ENCODE measurements around the gene SLC2A2.

Gene SLC2A2

DNA sequence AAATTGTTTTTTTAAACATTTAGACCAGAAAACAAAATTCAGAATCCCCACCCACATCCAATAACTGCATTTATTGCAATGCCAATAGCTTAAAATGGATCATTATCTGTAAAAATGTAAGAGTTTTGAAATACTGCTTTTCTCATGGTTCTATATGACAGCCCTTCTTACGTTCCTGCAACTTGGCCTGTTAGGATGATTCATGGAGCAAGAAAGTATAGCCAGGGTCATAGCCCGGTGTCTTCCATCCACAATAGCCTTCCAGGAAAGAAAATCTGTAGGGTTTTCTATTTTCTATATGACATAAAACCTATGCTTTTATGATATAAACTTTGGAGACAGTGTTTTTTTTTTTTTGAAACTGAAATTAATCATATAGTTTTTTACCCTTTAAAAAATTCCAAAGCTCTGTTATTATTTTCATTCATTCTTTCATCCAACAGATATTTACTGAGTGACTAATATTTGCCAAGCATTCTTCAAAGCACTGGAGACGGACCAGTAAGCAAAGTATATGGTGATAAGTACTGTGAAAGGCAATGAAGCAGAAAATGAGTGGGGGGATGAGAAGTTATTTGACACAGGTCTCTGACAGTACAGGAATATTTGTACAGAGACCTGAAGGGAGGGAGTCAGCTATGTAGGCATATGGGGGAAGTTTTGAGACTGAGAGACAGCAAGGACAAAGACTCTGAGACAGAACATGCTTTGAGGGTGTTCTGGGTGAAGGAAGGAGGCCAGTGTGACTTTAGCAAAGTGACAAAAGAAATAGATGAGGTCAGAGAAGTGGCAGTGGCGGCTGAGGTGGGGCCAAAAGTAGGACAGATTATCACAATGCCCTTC, 29.0 kb upstream of the SLC2A2 start:
- Histone ChIP-seq H2AK5ac (ENCODE audit: low read length) (no peak overlapping the region), H4K8ac (ENCODE audit: low read depth, low read length) (no peak overlapping the region), H3K4me1 (ENCODE audit: control insufficient read depth in 1 of 2, insufficient read depth in 2 of 2, low read length in 2 of 2) (no peaks in the 10 kb centered on the region), H4K91ac (ENCODE audit: low read depth, low read length) (no peak overlapping the region), H3K23ac (ENCODE audit: low read length) (no peak overlapping the region), H3K36me3 (ENCODE audit: control insufficient read depth in 1 of 2, insufficient read depth in 2 of 2, low read length in 2 of 2) (no peaks in the 10 kb centered on the region), H3K9ac (ENCODE audit: low read length) (no peak overlapping the region), H2AFZ (ENCODE audit: insufficient read depth, low read length, poor library complexity) (no peak overlapping the region), H3K79me1 (ENCODE audit: low read length) (no peaks in the 10 kb centered on the region), H3K79me2 (ENCODE audit: control insufficient read depth, insufficient read depth, low read length, poor library complexity) (no peaks in the 10 kb centered on the region), H3K4ac (ENCODE audit: low read depth, low read length) (no peak overlapping the region), H2BK12ac (ENCODE audit: low read length) (no peak overlapping the region), H4K12ac (ENCODE audit: low read depth, low read length) (no peak overlapping the region), H3K4me3 (ENCODE audit: low read depth, low read length) (no peak overlapping the region), H2BK120ac (ENCODE audit: insufficient read depth, low read length, poor library complexity) (no peak overlapping the region), H3K27ac (ENCODE audit: low read depth, low read length) (no peak overlapping the region), H3K14ac (ENCODE audit: low read length) (no peak overlapping the region), H3K4me2 (ENCODE audit: low read length) (no peak overlapping the region), H3K18ac (ENCODE audit: low read length) (no peak overlapping the region), H3K9me3 (ENCODE audit: insufficient read depth, low read depth, low read length) (no peaks in the 10 kb centered on the region), H3K27me3 (ENCODE audit: insufficient read depth, low read length) (no peaks in the 10 kb centered on the region), H2BK5ac (ENCODE audit: low read depth, low read length, poor library complexity) (no peak overlapping the region)
- DNase-seq: no peak
- no CpG with 5 or more reads among the region's 4 CpGs for WGBS (ENCODE audit: extremely low coverage, insufficient coverage, insufficient read length)

GRCh38 chr3:171054921-171055320, 28.4 kb upstream of the SLC2A2 start:
- Histone ChIP-seq H2BK5ac (ENCODE audit: low read depth, low read length, poor library complexity) (no peak overlapping the region), H2AK5ac (ENCODE audit: low read length) (no peak overlapping the region), H3K9me3 (ENCODE audit: insufficient read depth, low read depth, low read length) (no peaks in the 10 kb centered on the region), H4K8ac (ENCODE audit: low read depth, low read length) (no peak overlapping the region), H3K27ac (ENCODE audit: low read depth, low read length) (no peak overlapping the region), H3K79me1 (ENCODE audit: low read length) (no peaks in the 10 kb centered on the region), H3K27me3 (ENCODE audit: insufficient read depth, low read length) (no peaks in the 10 kb centered on the region), H3K9ac (ENCODE audit: low read length) (no peak overlapping the region), H3K4me2 (ENCODE audit: low read length) (no peak overlapping the region), H2BK120ac (ENCODE audit: insufficient read depth, low read length, poor library complexity) (no peak overlapping the region), H4K12ac (ENCODE audit: low read depth, low read length) (no peak overlapping the region), H3K4ac (ENCODE audit: low read depth, low read length) (no peak overlapping the region), H3K14ac (ENCODE audit: low read length) (no peak overlapping the region), H2AFZ (ENCODE audit: insufficient read depth, low read length, poor library complexity) (no peak overlapping the region), H2BK12ac (ENCODE audit: low read length) (no peak overlapping the region), H3K18ac (ENCODE audit: low read length) (no peak overlapping the region), H3K4me3 (ENCODE audit: low read depth, low read length) (no peak overlapping the region), H3K36me3 (ENCODE audit: control insufficient read depth in 1 of 2, insufficient read depth in 2 of 2, low read length in 2 of 2) (no peaks in the 10 kb centered on the region), H3K4me1 (ENCODE audit: control insufficient read depth in 1 of 2, insufficient read depth in 2 of 2, low read length in 2 of 2) (no peaks in the 10 kb centered on the region), H3K79me2 (ENCODE audit: control insufficient read depth, insufficient read depth, low read length, poor library complexity) (no peaks in the 10 kb centered on the region), H4K91ac (ENCODE audit: low read depth, low read length) (no peak overlapping the region), H3K23ac (ENCODE audit: low read length) (no peak overlapping the region)
- no peak for DNase-seq

DNA sequence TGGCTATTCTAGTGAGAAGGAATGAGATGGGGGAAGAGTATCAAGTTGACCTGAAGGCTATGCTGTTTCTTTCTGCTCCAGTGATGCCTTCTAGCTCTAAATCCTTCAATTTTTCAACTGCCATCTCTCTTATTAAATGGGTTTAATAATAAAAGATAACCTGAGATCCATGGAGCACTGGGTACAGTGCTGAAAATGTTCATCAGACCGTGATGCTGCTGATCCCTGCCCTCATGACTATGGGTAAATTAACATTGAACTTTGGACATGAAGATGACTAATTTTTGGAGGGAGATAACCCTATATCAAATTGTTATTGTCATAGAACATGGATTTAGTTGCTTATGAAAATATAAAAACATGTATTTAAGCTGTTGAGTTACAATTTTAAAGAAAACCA, 27.7 kb upstream of the SLC2A2 start:
- H2BK12ac ChIP-seq (ENCODE audit: low read length): no peak overlapping the region
- H3K4me3 ChIP-seq (ENCODE audit: low read depth, low read length): no peak overlapping the region
- no peaks in the 10 kb centered on the region for H3K79me1 ChIP-seq (ENCODE audit: low read length)
- H4K91ac ChIP-seq (ENCODE audit: low read depth, low read length): no peak overlapping the region
- H4K8ac ChIP-seq (ENCODE audit: low read depth, low read length): no peak overlapping the region
- no peak overlapping the region for H3K14ac ChIP-seq (ENCODE audit: low read length)
- no peak for DNase-seq
- H2BK120ac ChIP-seq (ENCODE audit: insufficient read depth, low read length, poor library complexity): no peak overlapping the region
- H3K27ac ChIP-seq (ENCODE audit: low read depth, low read length): no peak overlapping the region
- H4K12ac ChIP-seq (ENCODE audit: low read depth, low read length): no peak overlapping the region
- no peak overlapping the region for H2BK5ac ChIP-seq (ENCODE audit: low read depth, low read length, poor library complexity)
- H3K4me2 ChIP-seq (ENCODE audit: low read length): no peak overlapping the region
- no peaks in the 10 kb centered on the region for H3K79me2 ChIP-seq (ENCODE audit: control insufficient read depth, insufficient read depth, low read length, poor library complexity)
- H3K18ac ChIP-seq (ENCODE audit: low read length): no peak overlapping the region
- H3K4me1 ChIP-seq (ENCODE audit: control insufficient read depth in 1 of 2, insufficient read depth in 2 of 2, low read length in 2 of 2): no peaks in the 10 kb centered on the region
- H3K27me3 ChIP-seq (ENCODE audit: insufficient read depth, low read length): no peaks in the 10 kb centered on the region
- no peaks in the 10 kb centered on the region for H3K9me3 ChIP-seq (ENCODE audit: insufficient read depth, low read depth, low read length)
- no peak overlapping the region for H3K9ac ChIP-seq (ENCODE audit: low read length)
- H3K36me3 ChIP-seq (ENCODE audit: control insufficient read depth in 1 of 2, insufficient read depth in 2 of 2, low read length in 2 of 2): no peaks in the 10 kb centered on the region
- WGBS (ENCODE audit: extremely low coverage, insufficient coverage, insufficient read length): no CpG with 5 or more reads among the region's 1 CpG
- H2AFZ ChIP-seq (ENCODE audit: insufficient read depth, low read length, poor library complexity): no peak overlapping the region
- no peak overlapping the region for H3K4ac ChIP-seq (ENCODE audit: low read depth, low read length)
- H3K23ac ChIP-seq (ENCODE audit: low read length): no peak overlapping the region
- H2AK5ac ChIP-seq (ENCODE audit: low read length): no peak overlapping the region

- Histone ChIP-seq H2BK120ac (ENCODE audit: insufficient read depth, low read length, poor library complexity) (no peak overlapping the region), H3K36me3 (ENCODE audit: control insufficient read depth in 1 of 2, insufficient read depth in 2 of 2, low read length in 2 of 2) (no peaks in the 10 kb centered on the region), H3K9me3 (ENCODE audit: insufficient read depth, low read depth, low read length) (no peaks in the 10 kb centered on the region), H3K4me3 (ENCODE audit: low read depth, low read length) (no peak overlapping the region), H3K4ac (ENCODE audit: low read depth, low read length) (no peak overlapping the region), H3K18ac (ENCODE audit: low read length) (no peak overlapping the region), H4K12ac (ENCODE audit: low read depth, low read length) (no peak overlapping the region), H2BK12ac (ENCODE audit: low read length) (no peak overlapping the region), H3K79me1 (ENCODE audit: low read length) (no peaks in the 10 kb centered on the region), H3K4me1 (ENCODE audit: control insufficient read depth in 1 of 2, insufficient read depth in 2 of 2, low read length in 2 of 2) (no peaks in the 10 kb centered on the region), H3K9ac (ENCODE audit: low read length) (no peak overlapping the region), H3K4me2 (ENCODE audit: low read length) (no peak overlapping the region), H2AFZ (ENCODE audit: insufficient read depth, low read length, poor library complexity) (no peak overlapping the region), H2BK5ac (ENCODE audit: low read depth, low read length, poor library complexity) (no peak overlapping the region), H4K91ac (ENCODE audit: low read depth, low read length) (no peak overlapping the region), H3K27me3 (ENCODE audit: insufficient read depth, low read length) (no peaks in the 10 kb centered on the region), H3K27ac (ENCODE audit: low read depth, low read length) (no peak overlapping the region), H3K79me2 (ENCODE audit: control insufficient read depth, insufficient read depth, low read length, poor library complexity) (no peaks in the 10 kb centered on the region), H4K8ac (ENCODE audit: low read depth, low read length) (no peak overlapping the region), H3K14ac (ENCODE audit: low read length) (no peak overlapping the region), H2AK5ac (ENCODE audit: low read length) (no peak overlapping the region), H3K23ac (ENCODE audit: low read length) (no peak overlapping the region)
- WGBS (ENCODE audit: extremely low coverage, insufficient coverage, insufficient read length): no CpG with 5 or more reads among the region's 6 CpGs
- peak in 1 of 2 donors; percentile 66 for DNase-seq
These were observed 23.4 kb upstream of the SLC2A2 start for GRCh38 chr3:171049861-171050444.

All from trophoblast cell (in vitro differentiated cells and primary cell).